Heart left ventricle (tissue), 16 donors: Measurements from ENCODE around the gene GRAMD4. TPM values are rescaled to one million over a fixed set of nuclear protein-coding genes. Genes with fewer than 3 reads are reported as not detected.

Source experiments
- ATAC-seq, 4 donors: fragments of 200-7000 bp; cut with Tn5 transposase; one replicate each; pipeline ENCODE4 v1.9.1; 2020 to 2022; ENCODE audit warnings: moderate library complexity in 4 of 4, mild to moderate bottlenecking in 3 of 4, moderate number of reproducible peaks in 1 of 4
- DNase-seq, 5 donors: peaks; one replicate each; pipeline ENCODE4 v3.0.0-alpha.2; 2020
- H3K27ac ChIP-seq, 12 donors: fragments of 200-600 bp; sonication (generic) in 4 of 12; one replicate each; pipeline versions ENCODE4 v1.5.0 to v1.8.0; 2016 to 2022; ENCODE audit warnings: mild to moderate bottlenecking in 2 of 12
- H3K27me3 ChIP-seq, 9 donors: fragments of 200-600 bp; sonication (generic) in 2 of 9; one replicate each; pipeline versions ENCODE4 v1.5.1 to v1.8.0; 2016 to 2022; ENCODE audit warnings: mild to moderate bottlenecking in 3 of 9
- H3K36me3 ChIP-seq, 9 donors: fragments of 200-600 bp; sonication (generic) in 2 of 9; one replicate each; pipeline versions ENCODE4 v1.5.0 to v1.8.0; 2018 to 2022; ENCODE audit warnings: mild to moderate bottlenecking in 2 of 9
- H3K4me1 ChIP-seq, 12 donors: fragments of 200-600 bp; sonication (generic) in 4 of 12; one replicate each; pipeline versions ENCODE4 v1.5.0 to v1.8.0; 2016 to 2022; ENCODE audit warnings: mild to moderate bottlenecking in 3 of 12
- H3K4me3 ChIP-seq, 12 donors: fragments of 200-600 bp; sonication (generic) in 4 of 12; one replicate each; pipeline versions ENCODE4 v1.5.0 to v1.8.0; 2017 to 2022; ENCODE audit warnings: mild to moderate bottlenecking in 9 of 12, moderate library complexity in 4 of 12
- H3K9me3 ChIP-seq, 12 donors: fragments of 200-600 bp; sonication (generic) in 4 of 12; one replicate each; pipeline versions ENCODE4 v1.5.0 to v1.8.0; 2016 to 2022; ENCODE audit warnings: mild to moderate bottlenecking in 1 of 12
- CTCF ChIP-seq, 12 donors: fragments of 200-600 bp; sonication (generic) in 4 of 12; IDR thresholded peaks; one replicate each; pipeline versions ENCODE4 v1.5.0 to v1.8.0; 2018 to 2022; ENCODE audit warnings: antibody characterized with exemption in 12 of 12, mild to moderate bottlenecking in 5 of 12
- POLR2A ChIP-seq, 2 donors: fragments of 450-650 bp; IDR thresholded peaks; one replicate each; pipeline ENCODE4 v1.6.1; 2017; ENCODE audit warnings: antibody characterized with exemption in 2 of 2, mild to moderate bottlenecking in 2 of 2, moderate library complexity in 2 of 2
- WGBS, 4 donors: extraction: QIAGEN DNeasy Blood & Tissue Kit in 2 of 4; methylation state at CpG; one replicate each; pipeline versions ENCODE4 v1.1.5 to v1.1.7; 2013 to 2018; 5-methylcytosine and 5-hydroxymethylcytosine counted together
- intact Hi-C, 10 donors: fragments of 100-400 bp; cut with DNase I; formaldehyde crosslinking; loops; one replicate each; pipeline versions ENCODE4 v1.11.1 to v1.14.2; 2022
- polyA plus RNA-seq, 2 donors: library from polyadenylated mRNA; stranded (reverse); fragments of 200-250 nt; gene quantifications; one replicate each; pipeline ENCODE4 v1.2.3, GENCODE V29; 2013
- total RNA-seq, 9 donors: library from RNA; depleted of rRNA in 2 of 9; stranded (reverse); fragments of >200 nt in 2 of 9; fragmentation: NEBNext Ultra II Directional in 3 of 9; extraction: Animal tissue kit (Norgen Biotek cat#: 25700) in 3 of 9; gene quantifications; one replicate each; pipeline versions ENCODE4 v1.1.0 to v1.2.4, GENCODE V29; 2016 to 2023
- donor health status: ischemic (EF 13 %, LVEDD 7.1; RV severe dilation, severe dysfunction).
- donor health status: healthy with polysubstance abuse.
- donor health status: DM: no; HTN: yes; CAD: no.
- donor health status: DM: no; HTN: no; CAD: no.
- donor health status: ischemic (EF 25% LVEDD 6.9; RV normal size, moderate dysfunction).
- donor health status: ischemic (EF 25% LVEDD 5.7; RV mildly dilated, moderate dysfunction).
- donor health status: healthy.
- donor health status: DM: yes; HTN: yes; CAD: no.
- donor health status: ischemic (EF 35%, LVEDD 5.7; RV mildly dilated, moderate dysfunction).
- donor health status: nonischemic (EF 11% LVEDD 7.7; RV severe dilation, severe dysfunction).
- donor health status: DM: yes; HTN: yes; CAD: no.
- donor health status: PGD.
- donor health status: ischemic (EF 29% LVEDD 5.4; RV normal size, mild dysfunction).
- donor health status: nonischemic (EF 23%, LVEDD 6.1; RV moderate dilation, normal function).

Gene GRAMD4
- total and polyA plus RNA-seq, 11 donors, result 22.4 to 122 (median 63.1) TPM

- intact Hi-C loops, result loop anchor here in 3 of 10 donors (5.0 kb wide), 3 partner anchors 102 to 317 kb away; no protein-coding TSS in a partner anchor
- no peak for DNase-seq
- WGBS, 4 donors, result 79 to 86% (median 81%) methylated on average over 15 to 16 of the region's 16 CpGs
- no peak for TF ChIP-seq CTCF (IDR thresholded peaks at IDR 0.05)
- TF ChIP-seq POLR2A (IDR thresholded peaks at IDR 0.05), result no peak
- H3K27ac ChIP-seq, result peak overlapping the region in 3 of 12 donors; percentile 10 to 67 (median 56)
- peaks cover 0 to 50% (median 20%) of the 10 kb centered on the region in 12 donors for H3K4me1 ChIP-seq
- no peaks in the 10 kb centered on the region for H3K27me3 ChIP-seq
- H3K36me3 ChIP-seq, result peaks cover 0 to 53% (median 24%) of the 10 kb centered on the region in 9 donors
- H3K4me3 ChIP-seq, result no peak overlapping the region
- ATAC-seq, result no peak
- no peaks in the 10 kb centered on the region for H3K9me3 ChIP-seq
Observed at GRCh38 chr22:46679706-46680269, 59.6 kb downstream of the GRAMD4 start.

GRCh38 chr22:46681010-46681409 is 60.8 kb downstream of the GRAMD4 start:
- TF ChIP-seq POLR2A (IDR thresholded peaks at IDR 0.05) (no peak), CTCF (IDR thresholded peaks at IDR 0.05) (peak in 8 of 12 donors; percentile 8 to 47 (median 22))
- Histone ChIP-seq H3K9me3 (no peaks in the 10 kb centered on the region), H3K36me3 (peaks cover 0 to 45% (median 26%) of the 10 kb centered on the region in 9 donors), H3K4me3 (no peak overlapping the region), H3K4me1 (peaks cover 0 to 62% (median 33%) of the 10 kb centered on the region in 12 donors), H3K27me3 (no peaks in the 10 kb centered on the region), H3K27ac (no peak overlapping the region)
- no peak for DNase-seq
- intact Hi-C loops, result no loop called here
- WGBS, 4 donors, result 80 to 94% (median 87%) methylated on average over 7 of the region's 7 CpGs
- no peak for ATAC-seq

- DNase-seq (no peak), ATAC-seq (no peak)
- intact Hi-C loops, result no loop called here
- Histone ChIP-seq H3K4me3 (no peak overlapping the region), H3K4me1 (peaks cover 8 to 62% (median 39%) of the 10 kb centered on the region in 12 donors), H3K9me3 (no peaks in the 10 kb centered on the region), H3K36me3 (peaks cover 0 to 48% (median 27%) of the 10 kb centered on the region in 9 donors), H3K27ac (peak overlapping the region in 2 of 12 donors; percentile 5 to 41), H3K27me3 (no peaks in the 10 kb centered on the region)
- WGBS, 4 donors, result 86 to 91% (median 89%) methylated on average over 16 to 19 of the region's 19 CpGs
- TF ChIP-seq POLR2A (IDR thresholded peaks at IDR 0.05) (no peak), CTCF (IDR thresholded peaks at IDR 0.05) (no peak)
Observed at GRCh38 chr22:46682011-46682731, 62.0 kb downstream of the GRAMD4 start.

GRCh38 chr22:46684706-46685105 is 64.5 kb downstream of the GRAMD4 start:
- DNase-seq (peak in 4 of 5 donors; percentile 57 to 76 (median 68)), ATAC-seq (peak; percentile 59 to 65 (median 60))
- Histone ChIP-seq H3K4me3 (no peak overlapping the region), H3K9me3 (no peaks in the 10 kb centered on the region), H3K27ac (peak overlapping the region; percentile 75 to 93 (median 84)), H3K36me3 (peaks cover 0 to 61% (median 39%) of the 10 kb centered on the region in 9 donors), H3K4me1 (peaks cover 11 to 67% (median 54%) of the 10 kb centered on the region in 12 donors), H3K27me3 (no peaks in the 10 kb centered on the region)
- intact Hi-C loops, result loop anchor here in 8 of 10 donors (5.0 kb wide), 5 partner anchors 32 to 122 kb away; partner anchors contain the start of gene CERK (in 2 of the 8)
- TF ChIP-seq POLR2A (IDR thresholded peaks at IDR 0.05) (no peak), CTCF (IDR thresholded peaks at IDR 0.05) (no peak)
- WGBS, 4 donors, result 40 to 56% (median 52%) methylated on average over 10 of the region's 10 CpGs
